ENCODE results near the gene LYPD6. TPM values are rescaled to one million over a fixed set of nuclear protein-coding genes. Genes with fewer than 3 reads are reported as not detected.

LYPD6 gene
- total and polyA plus RNA-seq, 9 of the 15 experiments (the other 6 are each of a cell fraction or from before 2014, with no cell fraction given) = not detected

DNA sequence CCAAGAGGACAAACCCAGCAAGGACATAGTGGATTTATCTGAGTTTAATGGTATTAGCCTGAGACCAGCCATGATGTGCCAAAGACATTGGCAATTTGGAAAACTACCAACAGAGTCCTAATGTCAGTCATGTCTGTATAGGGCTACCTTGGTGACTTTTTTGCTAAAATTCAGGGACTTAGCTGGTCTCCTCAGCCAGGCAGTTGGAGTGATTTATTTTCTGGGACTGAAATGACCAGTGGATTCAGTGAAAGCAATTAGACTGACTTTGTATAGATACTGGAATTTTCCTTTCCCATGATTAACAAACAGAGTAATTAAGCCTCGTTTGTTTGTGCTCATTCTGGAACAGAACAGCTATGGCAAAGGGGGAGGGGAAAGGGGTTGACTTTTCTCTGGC lies 55.0 kb downstream of the LYPD6 start:
- Histone ChIP-seq H3K27me3 (ENCODE audit: control insufficient read depth in 2 of 2, insufficient read depth in 2 of 2, low read length in 2 of 2) (no peaks in the 10 kb centered on the region), H3K4me3 (no peak overlapping the region), H3K4me2 (ENCODE audit: insufficient read depth, low read length) (no peak overlapping the region), H3K36me3 (ENCODE audit: control insufficient read depth, insufficient read depth, low read length) (no peaks in the 10 kb centered on the region), H3K9ac (ENCODE audit: insufficient read depth in 1 of 2, low read depth in 2 of 2, low read length in 2 of 2) (no peak overlapping the region), H3K4me1 (replicated peaks in 1 of 2; ENCODE audit: control insufficient read depth in 2 of 2, insufficient read depth in 2 of 2, low read length in 2 of 2) (no peaks in the 10 kb centered on the region), H2AFZ (ENCODE audit: low read depth, low read length) (no peak overlapping the region), H3K27ac (ENCODE audit: extremely low read depth, low read depth, low read length) (no peak overlapping the region), H3K9me3 (replicated peaks; ENCODE audit: control insufficient read depth, insufficient read depth, low read depth, low read length) (no peaks in the 10 kb centered on the region), H3K79me2 (ENCODE audit: control insufficient read depth, insufficient read depth, low read length) (no peaks in the 10 kb centered on the region), H3K9me1 (ENCODE audit: control insufficient read depth, insufficient read depth, low read length) (no peaks in the 10 kb centered on the region), H4K20me1 (replicated peaks; ENCODE audit: control insufficient read depth, insufficient read depth, low read length) (no peaks in the 10 kb centered on the region)
- POLR2A ChIA-PET = no interaction called here
- no TSS peak for BruUV-seq (replicated peaks)
- CTCF ChIA-PET (ENCODE audit: low intra/inter-chr PET ratio) = no interaction called here
- no peak for TF ChIP-seq ZNF174 (CRISPR knock-in tag; IDR thresholded peaks at IDR 0.05)
- no peak for TF ChIP-seq PURB (CRISPR knock-in tag; IDR thresholded peaks at IDR 0.05; ENCODE audit: low read depth)
- TF ChIP-seq, protein P1, sequence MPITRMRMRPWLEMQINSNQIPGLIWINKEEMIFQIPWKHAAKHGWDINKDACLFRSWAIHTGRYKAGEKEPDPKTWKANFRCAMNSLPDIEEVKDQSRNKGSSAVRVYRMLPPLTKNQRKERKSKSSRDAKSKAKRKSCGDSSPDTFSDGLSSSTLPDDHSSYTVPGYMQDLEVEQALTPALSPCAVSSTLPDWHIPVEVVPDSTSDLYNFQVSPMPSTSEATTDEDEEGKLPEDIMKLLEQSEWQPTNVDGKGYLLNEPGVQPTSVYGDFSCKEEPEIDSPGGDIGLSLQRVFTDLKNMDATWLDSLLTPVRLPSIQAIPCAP (CRISPR knock-in tag; IDR thresholded peaks at IDR 0.05; ENCODE audit: borderline replicate concordance) = no peak
- no peak for TF ChIP-seq GATAD2A (IDR thresholded peaks at IDR 0.05)
- TF ChIP-seq, protein P2, sequence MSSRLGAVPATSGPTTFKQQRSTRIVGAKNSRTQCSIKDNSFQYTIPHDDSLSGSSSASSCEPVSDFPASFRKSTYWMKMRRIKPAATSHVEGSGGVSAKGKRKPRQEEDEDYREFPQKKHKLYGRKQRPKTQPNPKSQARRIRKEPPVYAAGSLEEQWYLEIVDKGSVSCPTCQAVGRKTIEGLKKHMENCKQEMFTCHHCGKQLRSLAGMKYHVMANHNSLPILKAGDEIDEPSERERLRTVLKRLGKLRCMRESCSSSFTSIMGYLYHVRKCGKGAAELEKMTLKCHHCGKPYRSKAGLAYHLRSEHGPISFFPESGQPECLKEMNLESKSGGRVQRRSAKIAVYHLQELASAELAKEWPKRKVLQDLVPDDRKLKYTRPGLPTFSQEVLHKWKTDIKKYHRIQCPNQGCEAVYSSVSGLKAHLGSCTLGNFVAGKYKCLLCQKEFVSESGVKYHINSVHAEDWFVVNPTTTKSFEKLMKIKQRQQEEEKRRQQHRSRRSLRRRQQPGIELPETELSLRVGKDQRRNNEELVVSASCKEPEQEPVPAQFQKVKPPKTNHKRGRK (tag; IDR thresholded peaks at IDR 0.05) = no peak
- no peak for TF ChIP-seq RFX7 (CRISPR knock-in tag; IDR thresholded peaks at IDR 0.05)
- no peak for TF ChIP-seq BDP1 (IDR thresholded peaks at IDR 0.05; ENCODE audit: insufficient read depth, insufficient read length)
- no peak for TF ChIP-seq SRSF9 (IDR thresholded peaks at IDR 0.05; ENCODE audit: borderline replicate concordance, low read depth, low read length)
- no peak for TF ChIP-seq ZNF324 (CRISPR knock-in tag; IDR thresholded peaks at IDR 0.05)
- TF ChIP-seq CAMTA2 (CRISPR knock-in tag; conservative IDR thresholded peaks at IDR 0.05) = no peak
- intact Hi-C loops (cut with micrococcal nuclease) (no loop called here), in situ Hi-C loops (cut with MboI) (no loop called here)
- DNase-seq (ENCODE audit: extremely low read depth in 1 of 4, low spot score in 3 of 4) (no peak), ATAC-seq (no peak), FAIRE-seq (no peak)
- WGBS (ENCODE audit: insufficient coverage, low coverage, missing lambda C conversion rate) = 0% methylated on average over 1 of the region's 1 CpG
